ENCODE data around the gene MBOAT2.

DNA sequence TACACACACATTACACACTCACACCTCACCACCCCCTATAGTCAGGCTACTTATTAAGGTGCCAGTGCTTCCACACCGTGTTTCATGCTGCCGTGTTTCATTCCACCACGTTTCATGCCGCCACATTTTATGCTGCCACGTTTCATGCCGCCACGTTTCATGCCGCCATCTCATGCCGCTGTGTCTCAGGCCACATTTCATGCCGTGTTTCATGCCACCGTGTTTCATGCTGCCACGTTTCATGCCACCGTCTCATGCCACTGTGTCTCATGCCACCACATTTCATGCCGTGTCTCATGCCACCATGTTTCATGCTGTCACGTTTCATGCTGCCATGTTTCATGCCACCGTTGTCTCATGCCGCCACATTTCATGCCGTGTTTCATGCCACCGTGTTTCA is 65.1 kb downstream of the MBOAT2 start:
- TF ChIP-seq, protein P1, sequence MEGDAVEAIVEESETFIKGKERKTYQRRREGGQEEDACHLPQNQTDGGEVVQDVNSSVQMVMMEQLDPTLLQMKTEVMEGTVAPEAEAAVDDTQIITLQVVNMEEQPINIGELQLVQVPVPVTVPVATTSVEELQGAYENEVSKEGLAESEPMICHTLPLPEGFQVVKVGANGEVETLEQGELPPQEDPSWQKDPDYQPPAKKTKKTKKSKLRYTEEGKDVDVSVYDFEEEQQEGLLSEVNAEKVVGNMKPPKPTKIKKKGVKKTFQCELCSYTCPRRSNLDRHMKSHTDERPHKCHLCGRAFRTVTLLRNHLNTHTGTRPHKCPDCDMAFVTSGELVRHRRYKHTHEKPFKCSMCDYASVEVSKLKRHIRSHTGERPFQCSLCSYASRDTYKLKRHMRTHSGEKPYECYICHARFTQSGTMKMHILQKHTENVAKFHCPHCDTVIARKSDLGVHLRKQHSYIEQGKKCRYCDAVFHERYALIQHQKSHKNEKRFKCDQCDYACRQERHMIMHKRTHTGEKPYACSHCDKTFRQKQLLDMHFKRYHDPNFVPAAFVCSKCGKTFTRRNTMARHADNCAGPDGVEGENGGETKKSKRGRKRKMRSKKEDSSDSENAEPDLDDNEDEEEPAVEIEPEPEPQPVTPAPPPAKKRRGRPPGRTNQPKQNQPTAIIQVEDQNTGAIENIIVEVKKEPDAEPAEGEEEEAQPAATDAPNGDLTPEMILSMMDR (IDR thresholded peaks at IDR 0.05; ENCODE audit: borderline replicate concordance, extremely low read depth, low read length, poor library complexity, severe bottlenecking) = no peak
- no peak for TF ChIP-seq EZH2 (IDR thresholded peaks at IDR 0.05; ENCODE audit: borderline replicate concordance, low read depth, low read length, severe bottlenecking)
